ENCODE data around the gene ANKLE2.

DNA sequence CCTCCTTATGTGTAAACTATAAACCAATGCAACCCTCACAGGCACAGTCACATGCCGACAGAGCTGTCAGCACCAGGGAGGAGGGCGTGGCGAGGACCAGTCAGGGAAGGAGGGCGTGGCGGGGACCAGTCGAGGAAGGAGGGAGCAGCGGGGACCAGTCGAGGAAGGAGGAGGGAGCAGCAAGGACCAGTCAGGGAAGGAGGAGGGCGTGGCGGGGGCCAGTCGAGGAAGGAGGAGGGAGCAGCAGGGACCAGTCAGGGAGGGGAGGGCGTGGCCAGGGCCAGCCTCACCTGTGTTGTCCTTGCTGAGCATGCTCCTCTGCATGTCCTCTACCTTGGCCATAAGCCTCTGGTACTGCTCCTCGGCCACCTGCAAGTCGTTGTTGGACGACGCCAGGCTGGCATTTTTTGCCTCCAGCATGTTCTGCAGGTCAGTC, 42.8 kb upstream of the ANKLE2 start:
- TF ChIP-seq POLR2AphosphoS5 (IDR thresholded peaks at IDR 0.05) (no peak), POLR2A (IDR thresholded peaks at IDR 0.05) (no peak)
- TF ChIP-seq, protein P1, sequence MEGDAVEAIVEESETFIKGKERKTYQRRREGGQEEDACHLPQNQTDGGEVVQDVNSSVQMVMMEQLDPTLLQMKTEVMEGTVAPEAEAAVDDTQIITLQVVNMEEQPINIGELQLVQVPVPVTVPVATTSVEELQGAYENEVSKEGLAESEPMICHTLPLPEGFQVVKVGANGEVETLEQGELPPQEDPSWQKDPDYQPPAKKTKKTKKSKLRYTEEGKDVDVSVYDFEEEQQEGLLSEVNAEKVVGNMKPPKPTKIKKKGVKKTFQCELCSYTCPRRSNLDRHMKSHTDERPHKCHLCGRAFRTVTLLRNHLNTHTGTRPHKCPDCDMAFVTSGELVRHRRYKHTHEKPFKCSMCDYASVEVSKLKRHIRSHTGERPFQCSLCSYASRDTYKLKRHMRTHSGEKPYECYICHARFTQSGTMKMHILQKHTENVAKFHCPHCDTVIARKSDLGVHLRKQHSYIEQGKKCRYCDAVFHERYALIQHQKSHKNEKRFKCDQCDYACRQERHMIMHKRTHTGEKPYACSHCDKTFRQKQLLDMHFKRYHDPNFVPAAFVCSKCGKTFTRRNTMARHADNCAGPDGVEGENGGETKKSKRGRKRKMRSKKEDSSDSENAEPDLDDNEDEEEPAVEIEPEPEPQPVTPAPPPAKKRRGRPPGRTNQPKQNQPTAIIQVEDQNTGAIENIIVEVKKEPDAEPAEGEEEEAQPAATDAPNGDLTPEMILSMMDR (IDR thresholded peaks at IDR 0.05): no peak

Measured in breast epithelium (tissue), 3 donors.